KOPT-K1 (cell line): Measurements from ENCODE around the gene PRDM12.

ENCODE experiments used
- H3K27ac ChIP-seq: fragments of 200-600 bp; sonication (generic); 2 replicates; pipeline ENCODE4 v1.5.1; 2016; ENCODE audit warnings: antibody characterized with exemption, mild to moderate bottlenecking, low read depth, low read length; ENCODE audit not compliant: poor library complexity, severe bottlenecking
- H3K36me3 ChIP-seq: fragments of 200-600 bp; sonication (generic); 2 replicates; pipeline ENCODE4 v1.5.1; 2017; ENCODE audit warnings: antibody characterized with exemption, mild to moderate bottlenecking, low read length, moderate library complexity; ENCODE audit not compliant: insufficient read depth
- H3K9me3 ChIP-seq: fragments of 200-600 bp; sonication (generic); 2 replicates; pipeline ENCODE4 v1.5.1; 2017; ENCODE audit warnings: antibody characterized with exemption, low read length, mild to moderate bottlenecking; ENCODE audit not compliant: insufficient read depth, poor library complexity, severe bottlenecking

The PRDM12 gene

DNA sequence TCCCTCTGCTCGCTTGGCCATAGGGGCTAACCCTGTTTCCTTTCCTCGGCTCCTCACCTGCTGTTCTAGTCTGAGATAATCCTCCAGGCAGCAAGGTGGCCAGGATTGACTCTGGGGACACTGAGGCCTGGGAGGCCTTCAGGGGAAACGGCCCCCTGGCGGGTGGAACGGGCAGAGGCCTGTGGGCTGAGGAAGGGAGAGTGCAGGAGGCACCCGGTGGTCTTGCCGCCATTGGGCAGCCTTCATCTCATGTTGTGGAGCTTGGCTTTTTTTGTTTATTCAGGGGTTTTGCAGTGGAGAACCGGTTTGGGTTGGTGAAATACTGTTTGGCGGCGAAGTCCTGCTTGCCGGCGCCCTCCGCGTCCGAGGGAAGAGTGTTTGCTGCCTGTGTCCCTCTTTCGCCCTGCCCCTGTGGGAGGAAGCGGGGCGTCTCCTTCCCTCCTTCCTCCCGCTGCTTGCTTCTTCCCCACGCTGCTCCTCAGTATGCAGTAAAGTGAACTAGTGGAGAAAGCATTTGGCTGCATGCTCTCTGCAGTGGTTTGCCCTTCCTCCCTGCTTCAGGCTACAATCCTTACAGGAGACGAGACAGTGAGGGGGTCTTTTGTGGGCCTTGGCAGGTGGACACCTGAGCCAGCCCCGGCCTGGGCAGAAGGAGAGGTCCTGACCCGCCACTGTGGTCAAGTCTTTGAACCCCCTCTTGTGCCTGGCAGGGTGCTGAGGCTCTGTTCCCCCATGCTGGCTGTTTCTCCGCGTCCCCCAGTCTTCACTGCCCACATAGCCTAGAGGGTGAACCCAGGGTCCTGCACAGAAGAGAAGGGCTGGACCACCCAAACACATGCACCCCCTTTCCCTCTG, 30.8 kb upstream of the PRDM12 start:
- Histone ChIP-seq H3K9me3 (no peaks in the 10 kb centered on the region), H3K36me3 (peaks cover 87% of the 10 kb centered on the region), H3K27ac (no peak overlapping the region)

DNA sequence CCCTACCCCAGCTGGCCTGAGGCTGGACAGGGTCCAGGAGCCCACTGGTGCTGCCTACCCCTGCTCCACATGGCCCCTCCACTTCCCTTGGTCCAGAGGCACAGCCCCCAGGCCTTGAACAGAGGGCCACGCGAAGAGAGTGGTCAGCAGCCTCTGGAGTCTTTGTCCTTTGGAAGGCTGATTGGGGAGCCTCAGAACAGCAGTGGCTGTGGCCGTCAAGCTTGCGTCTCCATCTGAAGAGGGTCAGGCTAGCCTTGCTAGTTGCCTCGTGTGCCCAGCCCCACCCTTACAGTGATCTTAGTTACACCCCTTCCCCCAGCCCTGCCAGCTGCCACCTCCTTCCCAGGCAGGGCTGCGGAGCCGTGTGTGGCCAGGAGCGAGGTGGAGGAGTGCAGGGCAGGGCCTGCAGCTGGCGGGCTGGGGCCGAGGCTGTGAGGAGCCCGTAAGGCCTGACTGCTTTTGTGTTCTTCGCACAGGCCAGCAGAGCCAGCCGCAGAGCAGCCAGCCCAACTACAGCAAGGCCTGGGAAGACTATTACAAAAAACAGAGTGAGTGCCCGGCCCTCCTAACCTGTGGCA, 30.1 kb upstream of the PRDM12 start:
- peaks cover 87% of the 10 kb centered on the region for H3K36me3 ChIP-seq
- H3K27ac ChIP-seq, result no peak overlapping the region
- H3K9me3 ChIP-seq, result no peaks in the 10 kb centered on the region

DNA sequence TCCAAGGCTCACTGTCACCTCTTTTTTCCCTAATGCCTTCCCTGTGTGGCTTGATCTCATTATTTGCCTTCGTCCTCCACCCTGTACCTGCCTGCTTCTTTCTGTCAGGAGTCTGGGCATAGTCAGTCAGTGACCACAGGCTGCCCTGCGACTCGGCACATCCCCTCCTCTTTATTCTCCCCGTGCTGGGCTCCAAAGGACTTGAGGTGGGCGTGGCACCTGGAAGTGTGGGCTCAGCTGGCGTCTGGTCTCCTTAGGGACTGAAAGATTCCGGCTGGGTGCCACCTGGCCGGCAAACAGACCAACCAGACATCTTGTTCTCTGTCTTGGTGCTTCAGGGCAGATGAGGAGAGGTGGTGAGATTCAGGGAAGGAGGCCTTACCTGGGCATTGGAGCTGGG, 29.6 kb upstream of the PRDM12 start:
- Histone ChIP-seq H3K36me3 (peaks cover 82% of the 10 kb centered on the region), H3K27ac (no peak overlapping the region)

DNA sequence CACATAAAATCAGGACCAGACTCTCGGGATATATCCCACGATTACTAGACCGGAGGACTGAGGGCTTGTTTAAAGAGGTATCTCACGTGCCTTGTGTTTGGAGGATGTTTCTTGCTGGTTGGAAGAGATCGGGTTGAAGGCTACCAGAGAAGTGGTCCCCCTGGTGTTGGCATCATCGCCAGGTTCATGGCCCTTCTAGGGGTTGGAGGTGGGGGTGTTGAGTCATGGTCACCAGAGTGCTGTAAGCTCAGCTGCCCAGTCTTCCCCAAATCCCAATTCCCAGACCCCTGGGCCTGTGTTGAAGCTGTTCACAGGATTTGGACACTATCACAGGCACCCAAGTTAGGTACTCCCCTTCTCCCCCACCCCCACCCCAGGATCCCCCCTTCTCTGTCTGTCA, 29.1 kb upstream of the PRDM12 start:
- H3K27ac ChIP-seq, result no peak overlapping the region
- peaks cover 76% of the 10 kb centered on the region for H3K36me3 ChIP-seq
- H3K9me3 ChIP-seq, result no peaks in the 10 kb centered on the region

More for the DNA sequence above, 29.6 kb upstream of the PRDM12 start:
- no peaks in the 10 kb centered on the region for H3K9me3 ChIP-seq

DNA sequence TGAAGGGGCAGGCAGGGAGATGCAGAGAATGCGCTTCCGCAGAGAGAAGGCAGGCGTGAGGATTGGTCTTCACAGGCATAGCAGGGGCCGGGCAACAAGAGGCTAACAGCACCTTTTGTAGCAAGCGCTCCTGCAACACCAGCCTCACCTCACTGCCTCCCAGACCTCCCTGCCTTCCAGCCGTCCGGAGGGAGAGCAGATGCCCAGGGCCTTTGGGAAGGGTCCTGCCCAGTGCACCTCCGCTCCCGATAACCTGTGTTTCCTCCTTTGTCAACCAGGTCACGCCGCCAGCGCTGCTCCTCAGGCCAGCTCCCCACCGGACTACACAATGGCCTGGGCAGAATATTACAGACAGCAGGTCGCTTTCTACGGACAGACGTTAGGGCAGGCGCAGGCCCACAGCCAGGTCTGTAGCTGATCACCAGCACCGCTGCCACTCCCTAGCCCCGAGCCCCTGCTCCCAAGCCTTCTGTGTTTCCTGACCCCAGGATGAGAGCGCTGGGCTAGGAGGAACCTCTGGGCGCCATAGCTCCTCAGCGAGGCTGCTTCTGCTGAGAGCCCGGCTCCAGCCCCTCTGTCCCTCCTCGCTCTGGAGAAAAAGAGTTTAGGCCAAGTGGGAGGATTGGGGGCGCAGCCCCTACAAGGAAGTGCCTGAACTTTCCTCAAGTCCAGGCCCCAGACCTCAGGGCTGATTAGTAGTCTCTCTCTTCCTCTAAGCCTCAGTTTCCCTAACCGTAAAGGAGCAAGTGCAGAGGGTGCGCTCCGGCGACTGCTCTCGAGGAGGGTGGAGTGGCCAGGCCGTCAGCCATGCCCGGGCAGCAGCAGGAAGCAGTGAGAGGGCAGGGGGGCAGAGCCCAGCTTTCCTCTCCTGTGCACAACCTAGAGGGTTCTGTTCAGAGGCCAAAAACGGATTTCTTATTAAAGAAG, 28.4 kb upstream of the PRDM12 start:
- H3K9me3 ChIP-seq, result no peaks in the 10 kb centered on the region
- no peak overlapping the region for H3K27ac ChIP-seq
- peaks cover 70% of the 10 kb centered on the region for H3K36me3 ChIP-seq

DNA sequence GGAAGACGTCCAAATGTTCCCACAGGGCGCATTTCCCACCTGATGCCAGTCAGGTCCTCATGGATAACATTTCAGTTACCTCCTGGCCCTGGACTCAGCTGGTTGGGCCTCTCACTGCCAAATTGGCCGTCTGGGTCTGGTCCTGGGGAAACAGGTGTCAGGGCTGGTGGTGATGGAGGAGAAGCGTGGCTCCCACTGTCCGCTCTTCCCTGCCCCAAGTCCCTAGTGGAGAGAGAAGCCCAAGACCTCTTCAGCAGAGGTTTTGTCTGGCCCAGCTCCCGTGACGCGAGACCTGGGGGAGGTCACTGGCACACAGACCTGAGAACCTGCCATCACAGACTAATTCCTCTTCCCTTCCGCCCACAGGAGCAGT, 27.8 kb upstream of the PRDM12 start:
- Histone ChIP-seq H3K27ac (no peak overlapping the region), H3K36me3 (peaks cover 63% of the 10 kb centered on the region), H3K9me3 (no peaks in the 10 kb centered on the region)

DNA sequence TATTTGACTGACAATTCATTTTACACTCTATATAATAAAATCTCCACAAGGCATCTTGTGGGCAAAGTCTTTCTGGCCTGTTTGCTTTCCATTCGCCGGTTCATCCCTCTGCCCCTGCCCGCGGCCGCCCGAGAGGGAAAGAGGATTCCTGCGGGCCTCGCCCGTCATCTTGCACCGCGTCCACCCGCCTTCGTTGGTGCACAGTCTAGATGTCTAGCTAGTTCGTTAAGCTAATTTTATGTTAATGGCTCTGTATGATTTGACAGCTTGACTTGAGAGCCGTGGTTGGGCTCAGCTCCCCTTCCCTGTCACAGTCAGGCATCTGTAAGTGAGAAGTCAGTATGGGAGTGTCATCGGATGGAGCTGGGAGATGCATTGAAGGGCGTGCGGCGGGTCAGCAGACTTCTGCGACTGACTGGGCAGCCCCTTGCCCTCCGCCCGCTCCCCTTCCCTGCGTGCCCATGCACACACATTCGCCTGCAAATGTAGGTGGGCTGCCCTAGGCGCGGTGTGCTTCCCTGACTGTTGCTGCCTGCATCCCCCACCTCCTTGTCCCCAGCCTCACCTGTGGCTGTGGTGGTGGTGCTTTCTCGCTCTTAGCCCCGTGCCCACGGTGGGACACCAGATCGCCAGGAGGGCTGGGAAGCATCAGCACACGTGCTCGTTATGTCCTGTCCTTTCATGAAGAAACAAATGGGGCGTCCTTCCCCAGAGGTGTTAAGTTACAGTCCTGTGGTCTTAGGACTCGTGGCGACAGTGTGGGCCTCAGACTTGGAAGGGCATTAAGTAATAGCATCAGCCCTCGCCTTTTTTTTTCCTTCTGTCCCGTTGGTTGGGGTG, 25.9 kb upstream of the PRDM12 start:
- no peaks in the 10 kb centered on the region for H3K9me3 ChIP-seq
- H3K27ac ChIP-seq, result no peak overlapping the region
- peaks cover 44% of the 10 kb centered on the region for H3K36me3 ChIP-seq

DNA sequence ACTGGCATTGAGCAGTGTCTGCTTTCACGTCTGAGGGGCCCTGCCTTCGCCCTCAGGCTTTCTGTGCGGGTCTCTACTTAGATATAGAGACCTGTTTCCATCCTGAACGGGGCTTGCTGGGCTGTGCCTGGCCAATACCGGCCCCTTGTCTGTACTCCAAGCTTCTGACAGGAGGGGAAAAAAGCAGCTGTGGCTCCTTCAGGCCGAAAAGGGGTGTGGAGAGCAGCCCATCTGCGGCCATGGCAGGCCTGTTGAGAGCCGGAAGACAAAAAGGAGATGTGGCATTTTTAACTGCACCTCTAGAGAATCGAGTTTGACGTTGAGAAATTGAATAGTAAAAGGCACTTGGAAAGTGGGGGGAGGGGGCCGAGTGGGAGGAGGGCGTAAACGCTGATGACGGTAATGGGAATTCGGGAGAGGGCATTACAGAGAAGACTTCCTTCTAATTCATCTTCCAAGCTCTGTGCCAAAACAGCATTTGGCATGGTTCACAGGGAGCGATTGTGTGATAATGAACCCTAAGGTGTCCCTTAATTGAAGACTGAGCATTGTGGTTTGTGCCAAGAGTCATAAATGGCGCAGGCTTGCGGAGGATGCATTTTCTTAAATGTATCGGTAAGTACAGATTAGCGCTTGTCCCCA, 25.1 kb upstream of the PRDM12 start:
- Histone ChIP-seq H3K27ac (no peak overlapping the region), H3K9me3 (no peaks in the 10 kb centered on the region), H3K36me3 (peaks cover 37% of the 10 kb centered on the region)

DNA sequence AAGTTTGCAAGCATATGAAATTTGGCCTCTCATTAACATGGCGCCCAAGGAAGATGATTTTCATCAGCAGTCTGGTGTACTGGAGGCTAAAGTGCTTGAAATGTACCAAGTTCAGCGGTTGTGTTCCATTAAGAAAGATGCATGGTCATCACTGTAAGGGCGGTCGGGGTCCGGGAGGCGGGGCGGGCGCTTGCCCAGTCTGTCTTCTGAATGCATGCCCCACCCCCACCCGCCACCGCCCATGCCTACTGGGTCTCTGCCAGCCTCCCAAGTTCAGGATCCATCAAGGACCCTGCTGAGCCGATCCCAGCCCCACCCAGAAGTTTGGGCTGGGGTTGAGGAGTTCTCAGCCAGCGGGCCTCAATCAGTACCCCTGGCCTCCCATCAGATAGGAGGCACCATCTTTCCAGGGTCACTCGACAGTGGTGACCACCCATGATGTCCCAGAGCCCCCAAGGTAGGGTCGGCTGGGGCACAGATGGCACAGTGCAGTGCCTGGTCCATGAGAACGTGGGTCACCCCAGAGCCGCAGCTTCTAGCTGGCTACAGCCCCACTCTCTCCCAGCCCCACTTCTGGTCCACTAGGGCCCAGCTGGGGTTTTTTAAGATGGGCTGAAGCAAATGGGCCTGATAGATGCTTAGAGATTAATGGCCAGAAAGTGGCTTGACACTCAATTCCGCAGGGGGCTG, 24.4 kb upstream of the PRDM12 start:
- Histone ChIP-seq H3K9me3 (no peaks in the 10 kb centered on the region), H3K36me3 (peaks cover 29% of the 10 kb centered on the region), H3K27ac (no peak overlapping the region)

DNA sequence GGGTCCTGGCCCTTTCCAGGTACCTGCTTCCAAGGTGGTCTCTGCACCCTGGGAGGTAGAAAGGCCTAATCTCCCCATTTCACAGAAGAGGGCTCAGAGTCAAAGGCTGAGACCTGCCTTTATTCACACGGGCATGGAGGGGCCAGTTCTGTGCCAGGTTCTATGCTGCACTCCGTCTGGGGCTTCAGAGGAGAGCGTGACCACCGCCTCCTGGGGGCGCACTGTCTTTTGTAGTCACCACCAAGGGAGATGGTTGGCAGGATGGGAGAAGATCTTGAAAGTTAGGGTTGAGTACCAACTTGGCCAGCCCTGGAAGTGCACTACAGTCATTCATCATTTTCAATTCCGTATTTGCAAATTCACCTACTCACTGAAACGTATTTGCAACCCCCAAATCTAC, 23.7 kb upstream of the PRDM12 start:
- Histone ChIP-seq H3K27ac (no peak overlapping the region), H3K36me3 (peaks cover 23% of the 10 kb centered on the region), H3K9me3 (no peaks in the 10 kb centered on the region)

DNA sequence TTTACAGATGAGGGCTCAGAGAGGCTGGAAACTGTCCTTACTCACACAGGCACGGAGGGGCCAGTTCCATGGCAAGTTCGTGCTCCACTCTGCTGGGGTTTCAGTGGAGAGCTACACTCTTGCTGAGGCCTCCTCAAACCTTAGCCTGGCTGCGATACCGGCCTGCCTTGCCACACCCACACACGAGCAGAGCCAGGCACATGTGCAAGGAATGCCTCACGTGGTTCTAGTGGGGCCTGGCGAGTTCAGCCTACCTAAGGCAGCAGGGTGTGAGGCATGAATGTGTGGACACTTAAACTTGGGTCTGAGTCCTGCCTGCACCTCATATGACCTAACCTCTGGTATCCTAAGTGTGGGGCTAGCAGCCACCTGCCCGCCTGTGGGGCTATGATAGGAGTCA, 21.5 kb upstream of the PRDM12 start:
- H3K36me3 ChIP-seq, result peaks cover 9% of the 10 kb centered on the region
- H3K9me3 ChIP-seq, result no peaks in the 10 kb centered on the region
- H3K27ac ChIP-seq, result no peak overlapping the region

DNA sequence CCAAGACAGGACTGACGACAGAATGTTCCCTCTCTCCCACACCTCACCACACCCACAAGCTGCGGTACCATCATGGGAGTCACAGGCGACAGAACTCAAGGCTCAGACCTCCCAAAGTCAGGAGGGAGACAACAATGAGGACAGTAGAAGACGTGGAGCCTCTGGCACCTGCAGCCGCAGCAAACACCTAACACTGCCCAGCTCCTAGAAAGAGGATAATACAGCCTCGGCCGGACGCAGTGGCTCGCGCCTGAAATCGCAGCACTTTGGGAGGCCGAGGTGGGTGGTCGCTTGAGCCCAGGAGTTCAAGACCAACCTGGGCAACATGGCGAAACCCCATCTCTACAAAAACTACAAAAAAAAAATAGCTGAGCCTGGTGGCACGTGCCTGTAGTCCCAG, 13.2 kb upstream of the PRDM12 start:
- Histone ChIP-seq H3K9me3 (no peaks in the 10 kb centered on the region), H3K27ac (no peak overlapping the region), H3K36me3 (no peaks in the 10 kb centered on the region)

DNA sequence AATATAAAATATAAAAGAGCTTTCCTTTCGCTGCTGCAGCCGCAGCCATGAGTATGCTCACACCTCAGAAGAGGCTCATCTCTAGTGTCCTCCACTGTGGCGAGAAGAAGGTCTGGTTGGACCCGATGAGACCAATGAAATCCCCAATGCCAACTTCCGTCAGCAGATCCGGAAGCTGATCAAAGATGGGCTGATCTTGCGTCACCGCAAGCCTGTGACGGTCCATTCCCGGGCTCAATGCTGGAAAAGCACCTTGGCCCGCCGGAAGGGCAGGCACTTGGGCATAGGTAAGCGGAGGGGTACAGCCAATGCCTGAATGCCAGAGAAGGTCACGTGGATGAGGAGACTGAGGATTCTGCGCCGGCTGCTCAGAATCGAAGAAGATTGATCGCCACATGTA, 12.6 kb upstream of the PRDM12 start:
- Histone ChIP-seq H3K36me3 (no peaks in the 10 kb centered on the region), H3K27ac (no peak overlapping the region)

DNA sequence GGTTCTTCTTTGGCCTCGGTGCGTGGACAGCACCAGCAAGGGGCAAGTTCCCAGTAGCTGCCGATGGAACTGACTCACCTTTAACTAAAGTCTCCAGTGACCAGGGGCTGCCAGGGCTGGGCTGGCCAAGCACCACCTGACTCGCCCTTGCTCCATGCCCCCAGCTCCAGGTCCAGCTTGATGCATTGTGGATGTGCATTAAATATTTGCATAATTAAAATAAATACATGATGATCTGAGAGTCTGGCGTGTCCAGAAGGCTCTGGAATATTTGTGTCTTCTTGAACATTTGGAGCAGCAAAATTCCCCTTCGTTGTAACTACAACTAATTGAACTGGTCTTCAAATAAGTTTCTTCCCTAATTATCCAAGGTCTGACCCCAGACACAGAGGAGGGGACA, 9.5 kb upstream of the PRDM12 start:
- Histone ChIP-seq H3K9me3 (no peaks in the 10 kb centered on the region), H3K27ac (no peak overlapping the region), H3K36me3 (no peaks in the 10 kb centered on the region)

More for the DNA sequence above, 12.6 kb upstream of the PRDM12 start:
- H3K9me3 ChIP-seq, result no peaks in the 10 kb centered on the region
